GM18520 (cell line): Measurements from ENCODE around the gene EIF2S2.
A peak's percentile ranks its signal among the peaks of the same experiment; 100 is the strongest.

Source experiments
- ATAC-seq: cut with Tn5 transposase; IDR thresholded peaks from one replicate; pipeline ENCODE4 v1.9.1; 2021; ENCODE audit not compliant: unreplicated experiment

The EIF2S2 gene

GRCh38 chr20:34089655-34090345, 22.2 kb downstream of the EIF2S2 start:
- ATAC-seq, result no peak

- no peak for ATAC-seq
Measured at GRCh38 chr20:34089175-34089479, 22.9 kb downstream of the EIF2S2 start.

- no peak for ATAC-seq
Measured at GRCh38 chr20:34088305-34089174, 23.5 kb downstream of the EIF2S2 start.

GRCh38 chr20:34085544-34086040, 26.5 kb downstream of the EIF2S2 start:
- ATAC-seq, result no peak

- ATAC-seq, result no peak
Measured at GRCh38 chr20:34084227-34084923, 27.7 kb downstream of the EIF2S2 start.

GRCh38 chr20:34083781-34084180, 28.3 kb downstream of the EIF2S2 start:
- no peak for ATAC-seq

GRCh38 chr20:34083137-34083536, 28.9 kb downstream of the EIF2S2 start:
- no peak for ATAC-seq

- no peak for ATAC-seq
Measured at GRCh38 chr20:34082232-34082887, 29.7 kb downstream of the EIF2S2 start.

GRCh38 chr20:34079818-34080217, 32.2 kb downstream of the EIF2S2 start:
- no peak for ATAC-seq

GRCh38 chr20:34078540-34078939, 33.5 kb downstream of the EIF2S2 start:
- no peak for ATAC-seq

GRCh38 chr20:34076952-34077351, 35.1 kb downstream of the EIF2S2 start:
- ATAC-seq, result no peak

- no peak for ATAC-seq
Measured at GRCh38 chr20:34075647-34076046, 36.4 kb downstream of the EIF2S2 start.

GRCh38 chr20:34074101-34074760, 37.8 kb downstream of the EIF2S2 start:
- no peak for ATAC-seq

GRCh38 chr20:34072778-34073177, 39.3 kb downstream of the EIF2S2 start:
- ATAC-seq, result no peak

- no peak for ATAC-seq
Measured at GRCh38 chr20:34072076-34072475, 40.0 kb downstream of the EIF2S2 start.

GRCh38 chr20:34070859-34071258, 41.2 kb downstream of the EIF2S2 start:
- no peak for ATAC-seq

- no peak for ATAC-seq
Measured at GRCh38 chr20:34070079-34070439, 42.0 kb downstream of the EIF2S2 start.

GRCh38 chr20:34069341-34070078, 42.5 kb downstream of the EIF2S2 start:
- ATAC-seq, result peak; percentile 71

- ATAC-seq, result no peak
Measured at GRCh38 chr20:34068001-34068400, 44.0 kb downstream of the EIF2S2 start.

- ATAC-seq, result no peak
Measured at GRCh38 chr20:34066476-34067090, 45.5 kb downstream of the EIF2S2 start.
